Measurements from ENCODE around the gene MAN2B2.
"Not testable (repeated sequence)": the region's sequence is repeated elsewhere in the genome, so short reads cannot be mapped to it uniquely, and the experiment has no call there.

MAN2B2 gene

GRCh38 chr4:6617246-6617645 lies 42.3 kb downstream of the MAN2B2 start:
- no peak for DNase-seq (ENCODE audit: low spot score)

GRCh38 chr4:6618386-6619115 lies 43.6 kb downstream of the MAN2B2 start:
- no peak for DNase-seq (ENCODE audit: low spot score)

DNA sequence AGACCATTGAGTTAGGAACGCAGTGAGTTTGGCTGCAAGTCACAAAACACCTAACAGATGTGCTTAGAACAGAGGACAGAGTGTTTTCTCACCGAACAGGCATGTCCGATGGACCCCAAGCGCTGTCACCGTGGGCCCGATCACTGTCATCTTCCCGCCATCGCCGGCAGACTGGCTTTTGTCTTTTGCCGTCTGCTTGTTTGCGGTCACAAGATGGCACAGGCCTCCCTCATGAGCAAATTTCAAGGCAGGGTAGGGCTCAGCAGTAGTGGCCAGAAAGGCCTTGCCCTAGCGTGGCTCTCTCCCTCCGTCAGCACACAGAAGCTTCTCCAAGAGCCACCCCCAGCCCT lies 44.1 kb downstream of the MAN2B2 start:
- no peak for DNase-seq (ENCODE audit: low spot score)

GRCh38 chr4:6619466-6620255 lies 44.7 kb downstream of the MAN2B2 start:
- DNase-seq (ENCODE audit: low spot score), result no peak

DNA sequence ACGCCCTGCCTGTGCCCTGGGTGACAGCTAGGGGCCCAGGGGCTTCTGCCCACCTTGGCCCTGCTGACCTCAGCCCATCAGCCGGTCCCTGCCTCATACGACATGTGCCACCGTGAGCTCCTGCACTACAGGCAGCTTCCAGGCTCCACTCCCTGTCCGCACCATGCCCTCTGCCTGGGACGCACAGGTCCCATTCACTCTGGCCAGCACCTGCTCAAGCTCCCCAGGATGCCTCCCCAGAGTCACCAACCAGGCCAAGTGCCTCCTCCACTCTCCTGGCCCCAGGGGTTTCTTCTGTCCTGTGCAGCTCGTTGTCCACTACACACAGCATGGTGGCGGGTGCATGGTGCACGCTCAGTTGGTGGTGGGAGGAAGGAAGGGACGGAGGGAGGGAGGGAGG lies 45.3 kb downstream of the MAN2B2 start:
- DNase-seq (ENCODE audit: low spot score), result no peak

- DNase-seq (ENCODE audit: low spot score), result no peak
Observed at GRCh38 chr4:6620891-6621555, 46.0 kb downstream of the MAN2B2 start.

GRCh38 chr4:6621556-6621927 lies 46.6 kb downstream of the MAN2B2 start:
- DNase-seq (ENCODE audit: low spot score), result no peak

DNA sequence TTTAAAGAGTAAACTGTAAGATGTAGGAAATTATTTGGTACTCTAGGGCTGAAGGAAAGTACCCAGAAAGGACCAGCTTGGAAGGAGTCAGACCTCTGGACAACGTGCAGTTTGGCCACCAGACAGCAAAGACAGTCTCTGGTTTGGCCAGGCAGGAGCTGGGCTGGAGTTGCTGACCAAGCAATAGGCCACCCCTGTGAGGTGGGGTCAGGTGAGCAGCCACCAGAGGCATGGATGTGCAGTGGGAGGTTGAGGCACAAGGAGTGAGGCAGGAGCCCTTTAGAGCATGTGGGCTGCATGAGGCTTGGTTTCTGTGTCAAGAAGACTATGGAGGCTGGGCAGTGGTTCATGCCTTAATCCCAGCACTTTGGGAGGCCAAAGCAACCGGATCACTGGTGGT lies 47.8 kb downstream of the MAN2B2 start:
- no peak for DNase-seq (ENCODE audit: low spot score)

GRCh38 chr4:6625256-6625655 lies 50.3 kb downstream of the MAN2B2 start:
- DNase-seq (ENCODE audit: low spot score), result no peak

DNA sequence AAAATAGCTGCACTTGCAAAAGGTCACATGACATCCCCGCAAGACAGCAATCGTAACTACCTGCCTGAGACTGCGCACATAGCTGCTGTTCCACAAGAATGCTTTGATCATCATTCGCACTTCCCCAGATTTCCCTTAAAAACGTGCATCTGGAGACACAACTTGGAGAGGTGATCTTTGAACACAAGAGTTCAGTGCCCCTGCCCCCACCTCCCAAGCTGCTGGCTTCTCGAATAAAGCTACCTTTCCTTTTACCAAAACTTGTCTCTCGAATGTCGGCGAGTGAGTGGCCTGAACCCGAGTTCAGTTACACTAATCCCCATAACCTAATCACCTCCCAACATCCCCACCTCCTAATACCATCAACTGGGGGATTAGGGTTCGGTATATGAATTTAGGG lies 51.1 kb downstream of the MAN2B2 start:
- DNase-seq (ENCODE audit: low spot score), result no peak

DNA sequence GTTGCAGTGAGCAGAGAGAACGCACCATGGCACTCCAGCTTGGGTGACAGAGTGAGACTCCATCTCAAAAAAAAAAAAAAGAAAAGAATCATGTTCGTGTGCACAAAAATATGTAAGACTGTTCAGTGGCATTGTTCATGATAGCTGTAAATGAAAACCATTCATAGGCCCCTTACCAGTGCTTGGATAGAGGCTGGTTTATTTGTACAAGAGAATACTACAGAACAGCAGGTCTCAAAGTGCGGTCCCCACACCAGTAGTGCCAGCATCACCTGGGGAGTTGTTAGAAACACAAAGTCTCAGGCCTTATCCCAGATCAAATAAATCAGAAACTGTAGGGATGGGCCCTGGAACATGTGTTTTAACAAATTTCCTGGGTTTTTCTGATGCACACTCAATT lies 52.8 kb downstream of the MAN2B2 start:
- DNase-seq (ENCODE audit: low spot score), result no peak

GRCh38 chr4:6628484-6628883 lies 53.5 kb downstream of the MAN2B2 start:
- not testable (repeated sequence) for DNase-seq (ENCODE audit: low spot score)

- DNase-seq (ENCODE audit: low spot score), result no peak
Observed at GRCh38 chr4:6632125-6632524, 57.1 kb downstream of the MAN2B2 start.

GRCh38 chr4:6633091-6633906 lies 58.3 kb downstream of the MAN2B2 start:
- DNase-seq (ENCODE audit: low spot score), result no peak

DNA sequence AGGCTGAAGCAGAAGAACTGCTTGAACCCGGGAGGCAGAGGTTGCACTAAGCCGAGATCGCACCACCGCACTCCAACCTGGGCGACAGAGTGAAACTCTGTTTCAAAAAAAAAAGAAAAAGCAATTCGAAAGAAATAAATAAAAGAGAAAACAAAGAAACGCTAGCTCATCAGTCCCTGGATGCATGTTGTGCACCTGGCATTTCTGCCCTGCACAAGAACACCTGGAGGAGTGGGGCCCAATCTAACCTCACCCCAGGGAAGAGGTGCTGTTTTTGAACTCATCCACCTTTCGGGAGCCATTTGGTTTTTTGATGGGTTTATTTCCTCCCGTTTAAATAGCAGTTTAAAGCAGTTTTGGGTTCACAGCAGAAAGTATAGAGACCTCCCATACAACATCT lies 59.8 kb downstream of the MAN2B2 start:
- DNase-seq (ENCODE audit: low spot score), result no peak

DNA sequence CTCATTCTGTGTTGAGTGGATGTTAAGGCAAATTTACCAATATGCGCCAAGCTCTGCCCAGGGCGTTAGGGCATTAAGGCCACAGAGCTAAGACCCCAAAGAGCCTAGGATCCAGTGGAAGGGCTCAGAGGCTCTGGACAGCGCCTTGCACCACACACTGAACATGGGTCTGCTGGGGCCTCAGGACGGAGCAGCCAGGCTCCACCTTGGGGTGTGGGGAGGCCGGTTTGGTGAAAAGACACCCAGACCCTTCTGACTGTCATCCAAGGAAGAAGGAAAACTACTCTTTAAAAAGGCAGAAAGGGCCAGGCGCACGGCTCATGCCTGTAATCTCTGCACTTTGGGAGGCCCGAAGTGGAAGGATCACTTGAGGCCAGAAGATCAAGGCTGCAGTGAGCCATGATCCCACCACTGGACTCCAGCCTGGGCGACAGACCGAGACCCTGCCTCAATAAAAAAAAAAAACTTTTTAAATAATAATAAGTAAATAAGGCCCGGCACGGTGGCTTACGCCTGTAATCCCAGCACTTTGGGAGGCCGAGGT lies 64.2 kb downstream of the MAN2B2 start:
- no peak for DNase-seq (ENCODE audit: low spot score)

- DNase-seq (ENCODE audit: low spot score), result peak; percentile 94
Observed at GRCh38 chr4:6640292-6641163, 65.5 kb downstream of the MAN2B2 start, which contains the start of gene MRFAP1. TSS of gene MRFAP1 (plus strand) at chr4:6640685. CDS start at chr4:6640863, 178 bp downstream.

DNA sequence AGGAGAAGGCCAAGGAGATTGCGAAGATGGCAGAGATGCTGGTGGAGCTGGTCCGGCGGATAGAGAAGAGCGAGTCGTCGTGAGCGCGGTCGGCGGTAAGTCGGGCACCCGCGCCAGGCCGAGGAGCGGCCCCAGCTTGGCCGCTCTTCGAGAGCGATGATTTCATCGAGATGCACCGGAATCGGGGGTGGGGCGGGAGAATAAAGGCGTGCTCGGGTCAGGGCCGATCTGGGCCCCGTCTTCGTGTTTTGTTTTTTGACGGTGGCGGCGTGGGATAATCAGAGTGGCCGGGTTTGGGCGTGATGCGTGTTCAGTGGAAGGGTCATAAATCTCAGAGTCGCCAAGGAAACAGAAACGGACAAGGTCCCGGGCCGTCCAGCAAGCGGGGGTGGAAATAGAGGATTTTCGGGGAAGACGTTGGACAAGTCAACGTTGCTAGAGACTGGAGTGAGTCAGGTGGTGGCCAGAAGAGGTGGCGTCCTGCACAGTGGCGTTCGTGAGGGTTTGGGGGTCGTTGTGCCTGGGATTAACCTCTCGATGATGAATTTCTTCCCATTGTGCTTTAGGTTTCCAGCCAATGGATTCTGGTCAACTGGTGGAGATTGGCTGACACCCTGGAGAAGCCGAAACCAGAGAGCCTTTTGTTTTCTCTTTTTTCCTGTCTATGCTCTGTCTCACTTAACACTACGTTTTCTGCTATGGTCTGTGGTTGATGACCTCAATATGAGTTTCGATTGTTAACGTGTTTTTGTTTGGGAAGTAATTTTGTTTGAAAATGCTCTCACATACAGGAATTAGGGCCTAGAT lies 66.4 kb downstream of the MAN2B2 start:
- no peak for DNase-seq (ENCODE audit: low spot score)

- DNase-seq (ENCODE audit: low spot score), result no peak
Observed at GRCh38 chr4:6641971-6642320, 67.0 kb downstream of the MAN2B2 start.
